GM12801 (cell line): ENCODE data around the gene KLC4.

Source experiments
- CTCF ChIP-seq: IDR thresholded peaks from one replicate; pipeline ENCODE4 v1.5.1; 2011; ENCODE audit warnings: control low read depth; ENCODE audit not compliant: insufficient read length; ENCODE audit errors: extremely low read depth

The KLC4 gene

GRCh38 chr6:43037197-43037596 is 22.2 kb upstream of the KLC4 start:
- TF ChIP-seq CTCF: no peak

- no peak for TF ChIP-seq CTCF
Observed at GRCh38 chr6:43037706-43038105, 21.7 kb upstream of the KLC4 start.

GRCh38 chr6:43038727-43039126 is 20.7 kb upstream of the KLC4 start:
- TF ChIP-seq CTCF: no peak

GRCh38 chr6:43040542-43041257 is 18.7 kb upstream of the KLC4 start:
- no peak for TF ChIP-seq CTCF

GRCh38 chr6:43043310-43043709 is 16.1 kb upstream of the KLC4 start:
- TF ChIP-seq CTCF: no peak

- no peak for TF ChIP-seq CTCF
Observed at GRCh38 chr6:43045371-43045930, 14.0 kb upstream of the KLC4 start.

- TF ChIP-seq CTCF: no peak
Observed at GRCh38 chr6:43047998-43048397, 11.4 kb upstream of the KLC4 start.
